Erythroblast (primary cell): ENCODE results near the gene CCDC85A.

Experiments
- GATA1 ChIP-seq: IDR thresholded peaks from 2 replicates; pipeline ENCODE4 v1.6.1; 2011; ENCODE audit warnings: low read depth, mild to moderate bottlenecking, control low read depth, low read length, moderate library complexity
- POLR2A ChIP-seq: IDR thresholded peaks from 2 replicates; pipeline ENCODE4 v1.6.1; 2011; ENCODE audit warnings: mild to moderate bottlenecking, low read length

DNA sequence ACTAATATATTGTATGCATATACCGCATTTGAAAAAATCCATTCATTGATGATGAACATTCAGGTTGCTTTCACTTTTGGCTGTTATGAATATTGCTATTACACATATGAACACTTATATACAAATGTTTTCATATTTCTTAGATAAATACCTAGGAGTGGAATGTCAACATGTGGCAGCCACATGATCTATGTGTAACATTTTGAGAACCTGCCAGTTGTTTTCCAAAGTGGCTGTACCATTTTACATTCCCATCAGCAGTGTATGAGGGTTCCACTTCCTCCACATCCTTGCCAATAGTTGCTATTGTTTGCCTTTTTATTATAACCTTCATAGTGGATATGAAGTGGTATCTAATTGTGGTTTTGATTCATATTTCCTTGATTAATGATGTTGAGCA is 40.5 kb downstream of the CCDC85A start:
- TF ChIP-seq POLR2A (no peak), GATA1 (no peak)
